Measurements from ENCODE around the gene FBXL5. TPM values are rescaled to one million over a fixed set of nuclear protein-coding genes. Genes with fewer than 3 reads are reported as not detected.

FBXL5 gene
- total RNA-seq, 1 donor from 2014 or later = 105 TPM

GRCh38 chr4:15676039-15676438 lies 20.9 kb upstream of the FBXL5 start:
- DNase-seq (ENCODE audit: low read depth) = no peak

GRCh38 chr4:15675356-15675755 lies 20.2 kb upstream of the FBXL5 start:
- DNase-seq (ENCODE audit: low read depth) = no peak

- DNase-seq (ENCODE audit: low read depth) = peak; percentile 79
Observed at GRCh38 chr4:15674926-15675325, 19.8 kb upstream of the FBXL5 start.

- no peak for DNase-seq (ENCODE audit: low read depth)
Observed at GRCh38 chr4:15674046-15674445, 18.9 kb upstream of the FBXL5 start.

GRCh38 chr4:15673337-15673736 lies 18.2 kb upstream of the FBXL5 start:
- DNase-seq (ENCODE audit: low read depth) = no peak

GRCh38 chr4:15672101-15672500 lies 16.9 kb upstream of the FBXL5 start:
- no peak for DNase-seq (ENCODE audit: low read depth)

GRCh38 chr4:15670576-15670975 lies 15.4 kb upstream of the FBXL5 start:
- no peak for DNase-seq (ENCODE audit: low read depth)

GRCh38 chr4:15668566-15669435 lies 13.6 kb upstream of the FBXL5 start:
- DNase-seq (ENCODE audit: low read depth) = no peak

- DNase-seq (ENCODE audit: low read depth) = no peak
Observed at GRCh38 chr4:15667006-15667405, 11.8 kb upstream of the FBXL5 start.

- peak; percentile 87 for DNase-seq (ENCODE audit: low read depth)
Observed at GRCh38 chr4:15665753-15666365, 10.7 kb upstream of the FBXL5 start.

- peak; percentile 88 for DNase-seq (ENCODE audit: low read depth)
Observed at GRCh38 chr4:15659768-15660570, 4.8 kb upstream of the FBXL5 start.

- DNase-seq (ENCODE audit: low read depth) = no peak
Observed at GRCh38 chr4:15658781-15659180, 3.6 kb upstream of the FBXL5 start.

- no peak for DNase-seq (ENCODE audit: low read depth)
Observed at GRCh38 chr4:15658136-15658770, 3.1 kb upstream of the FBXL5 start.

GRCh38 chr4:15657366-15657765 lies 2.2 kb upstream of the FBXL5 start:
- no peak for DNase-seq (ENCODE audit: low read depth)

- DNase-seq (ENCODE audit: low read depth) = peak; percentile 57
Observed at GRCh38 chr4:15656038-15656470, 897 bp upstream of the FBXL5 start.

- no peak for DNase-seq (ENCODE audit: low read depth)
Observed at GRCh38 chr4:15654593-15655222, 449 bp downstream of the FBXL5 start.

GRCh38 chr4:15653864-15654592 lies 1.1 kb downstream of the FBXL5 start:
- peak; percentile 46 for DNase-seq (ENCODE audit: low read depth)

- no peak for DNase-seq (ENCODE audit: low read depth)
Observed at GRCh38 chr4:15653420-15653819, 1.7 kb downstream of the FBXL5 start.

- DNase-seq (ENCODE audit: low read depth) = no peak
Observed at GRCh38 chr4:15652841-15653240, 2.3 kb downstream of the FBXL5 start.

- no peak for DNase-seq (ENCODE audit: low read depth)
Observed at GRCh38 chr4:15652191-15652590, 3.0 kb downstream of the FBXL5 start.

GRCh38 chr4:15651676-15652075 lies 3.5 kb downstream of the FBXL5 start:
- DNase-seq (ENCODE audit: low read depth) = no peak
